Lung (tissue), 12 donors: ENCODE data around the gene SELENOH. TPM values are rescaled to one million over a fixed set of nuclear protein-coding genes. Genes with fewer than 3 reads are reported as not detected.

ENCODE experiments used
- ATAC-seq: fragments of 200-7000 bp; cut with Tn5 transposase; one replicate; pipeline ENCODE4 v1.9.1; 2020; ENCODE audit warnings: moderate number of reproducible peaks; ENCODE audit not compliant: insufficient read depth, low FRiP score
- DNase-seq, 3 donors: peaks; one replicate each; pipeline ENCODE4 v3.0.0-alpha.2; 2013 to 2017
- H3K27ac ChIP-seq, 2 donors: one replicate each; pipeline ENCODE4 v1.5.1; 2013; ENCODE audit warnings: mild to moderate bottlenecking in 2 of 2, moderate library complexity in 2 of 2, control low read depth in 1 of 2, inconsistent platforms in 1 of 2, low read depth in 1 of 2, low read length in 1 of 2
- H3K27me3 ChIP-seq, 3 donors: one replicate each; pipeline ENCODE4 v1.5.1; 2013; ENCODE audit warnings: low read length in 2 of 3; ENCODE audit not compliant: control insufficient read depth in 3 of 3, insufficient read depth in 3 of 3
- H3K36me3 ChIP-seq, 4 donors: one replicate each; pipeline ENCODE4 v1.5.1; 2013; ENCODE audit warnings: low read length in 4 of 4, mild to moderate bottlenecking in 1 of 4, moderate library complexity in 1 of 4; ENCODE audit not compliant: control insufficient read depth in 4 of 4, insufficient read depth in 4 of 4
- H3K4me1 ChIP-seq, 5 donors: one replicate each; pipeline ENCODE4 v1.5.1; 2013; ENCODE audit warnings: low read length in 5 of 5, mild to moderate bottlenecking in 2 of 5, moderate library complexity in 1 of 5; ENCODE audit not compliant: control insufficient read depth in 5 of 5, insufficient read depth in 5 of 5
- H3K4me3 ChIP-seq: one replicate; pipeline ENCODE4 v1.5.1; 2013; ENCODE audit warnings: mild to moderate bottlenecking, control low read depth, moderate library complexity
- H3K9ac ChIP-seq, 2 donors: one replicate each; pipeline ENCODE4 v1.5.1; 2013; ENCODE audit warnings: low read length in 2 of 2, control low read depth in 1 of 2; ENCODE audit not compliant: insufficient read depth in 1 of 2
- H3K9me3 ChIP-seq, 4 donors: one replicate each; pipeline ENCODE4 v1.5.1; 2013; ENCODE audit warnings: low read length in 3 of 4, mild to moderate bottlenecking in 1 of 4, moderate library complexity in 1 of 4; ENCODE audit not compliant: control insufficient read depth in 4 of 4, insufficient read depth in 3 of 4
- CTCF ChIP-seq: IDR thresholded peaks from 2 replicates; pipeline ENCODE4 v1.5.1; 2012; ENCODE audit warnings: mild to moderate bottlenecking; ENCODE audit errors: control extremely low read depth, extremely low read depth
- WGBS, 2 donors: extraction: QIAGEN DNeasy Blood & Tissue Kit; methylation state at CpG; one replicate each; pipeline ENCODE4 v1.1.7; 2013; 5-methylcytosine and 5-hydroxymethylcytosine counted together
- polyA plus RNA-seq, 2 donors: library from polyadenylated mRNA; stranded (reverse); fragments of 200-250 nt; gene quantifications; one replicate each; pipeline ENCODE4 v1.2.1, GENCODE V29; 2013
- total RNA-seq, 2 donors: library from RNA; depleted of rRNA in 1 of 2; stranded (reverse); fragments of >200 nt in 1 of 2; gene quantifications; one replicate each; pipeline ENCODE4 v1.2.1, GENCODE V29; 2014 to 2021
- donor health status: control.
- donor health status: control.
- donor health status: Bipolar disorder and iron deficiency.
- donor health status: healthy.
- donor health status: DM: yes; HTN: yes; CAD: no.

Gene SELENOH
- total and polyA plus RNA-seq, 4 donors, result 77.3 to 155 (median 139) TPM

DNA sequence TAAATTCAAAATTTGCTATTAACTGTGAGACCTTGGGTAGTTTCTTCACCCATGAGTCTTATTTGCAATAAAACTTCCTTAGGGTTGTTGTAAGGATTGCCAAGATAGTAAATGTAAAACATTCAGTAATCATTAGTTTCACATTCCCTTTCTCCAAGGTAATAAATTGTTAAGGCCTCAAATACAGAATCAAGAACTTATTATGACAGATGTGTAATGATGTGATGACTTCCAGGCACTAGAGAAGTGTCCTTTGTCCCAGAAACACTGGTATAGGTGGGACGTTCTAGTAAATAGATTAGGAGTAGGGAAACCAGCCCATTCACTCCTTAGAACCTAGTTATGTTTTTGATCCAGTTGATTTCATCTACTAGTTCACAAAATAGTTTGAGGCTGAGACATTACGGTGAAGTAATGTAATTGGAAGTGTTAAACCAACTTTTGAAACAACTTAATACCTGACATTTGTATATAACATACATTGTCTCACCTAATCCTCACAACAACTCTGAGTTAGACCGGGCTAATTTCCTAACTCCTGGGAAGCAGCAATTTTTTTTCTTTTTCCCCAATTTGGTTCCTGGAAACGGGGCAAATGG lies 45.8 kb downstream of the SELENOH start:
- no peak for ATAC-seq
- Histone ChIP-seq H3K36me3 (peaks cover 0 to 6% (median 2%) of the 10 kb centered on the region in 4 donors), H3K27me3 (no peaks in the 10 kb centered on the region), H3K9me3 (no peaks in the 10 kb centered on the region), H3K9ac (no peak overlapping the region), H3K4me3 (no peak overlapping the region), H3K27ac (no peak overlapping the region), H3K4me1 (peaks cover 14 to 49% (median 18%) of the 10 kb centered on the region in 5 donors)
- TF ChIP-seq CTCF, result no peak
- no peak for DNase-seq
- WGBS, 2 donors, result 77% methylated on average over 4 of the region's 4 CpGs

- TF ChIP-seq CTCF, result no peak
- Histone ChIP-seq H3K4me1 (peaks cover 11 to 46% (median 16%) of the 10 kb centered on the region in 5 donors), H3K27ac (peak overlapping the region in 1 of 2 donors; percentile 67), H3K9me3 (no peaks in the 10 kb centered on the region), H3K36me3 (peaks cover 0 to 10% (median 2%) of the 10 kb centered on the region in 4 donors), H3K4me3 (no peak overlapping the region), H3K9ac (no peak overlapping the region), H3K27me3 (no peaks in the 10 kb centered on the region)
- no peak for ATAC-seq
- 47 to 48% methylated on average over 6 of the region's 6 CpGs for WGBS, 2 donors
- no peak for DNase-seq
Measured at GRCh38 chr11:57787920-57788702, 46.8 kb downstream of the SELENOH start.

DNA sequence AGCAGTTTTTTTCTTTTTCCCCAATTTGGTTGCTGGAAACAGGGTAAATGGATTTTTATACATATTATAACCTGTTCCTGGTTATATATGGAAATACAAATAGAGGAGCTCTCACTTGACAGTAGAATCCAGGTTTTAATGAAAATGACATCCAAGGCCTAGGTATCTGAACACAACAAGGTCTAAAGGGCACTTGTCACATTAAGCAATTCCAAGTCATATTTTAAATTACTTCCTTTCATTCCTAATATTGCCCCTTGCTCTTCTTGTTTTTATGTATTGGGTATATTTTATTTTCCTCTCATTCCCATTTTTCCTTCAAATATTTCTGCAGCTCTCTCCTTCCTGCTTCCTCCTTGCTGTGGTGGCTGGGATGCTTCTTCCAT lies 47.4 kb downstream of the SELENOH start:
- Histone ChIP-seq H3K9ac (no peak overlapping the region), H3K36me3 (peaks cover 5 to 16% (median 5%) of the 10 kb centered on the region in 4 donors), H3K27me3 (no peaks in the 10 kb centered on the region), H3K4me1 (peaks cover 11 to 46% (median 15%) of the 10 kb centered on the region in 5 donors), H3K9me3 (no peaks in the 10 kb centered on the region), H3K4me3 (no peak overlapping the region), H3K27ac (no peak overlapping the region)
- ATAC-seq (no peak), DNase-seq (no peak)
- TF ChIP-seq CTCF, result no peak
